Measurements from ENCODE around the gene TUT4.

GRCh38 chr1:52472384-52472783 is 80.5 kb downstream of the TUT4 start:
- TF ChIP-seq CTCF (IDR thresholded peaks at IDR 0.05) (no peak), POLR2A (IDR thresholded peaks at IDR 0.05) (no peak)
